ENCODE measurements around the gene PSTPIP2. TPM values are rescaled to one million over a fixed set of nuclear protein-coding genes. Genes with fewer than 3 reads are reported as not detected.
A peak's percentile ranks its signal among the peaks of the same experiment; 100 is the strongest.
"Not testable (repeated sequence)": the region's sequence is repeated elsewhere in the genome, so short reads cannot be mapped to it uniquely, and the experiment has no call there.

PSTPIP2 gene
- total RNA-seq, 1 experiment from 2014 or later: 5.6 TPM

GRCh38 chr18:46051731-46052461 is 20.2 kb downstream of the PSTPIP2 start:
- no peak for DNase-seq
- H3K4me3 ChIP-seq: no peak overlapping the region
- H3K27me3 ChIP-seq: no peaks in the 10 kb centered on the region
- H3K36me3 ChIP-seq: no peaks in the 10 kb centered on the region
- no peaks in the 10 kb centered on the region; the same call in 1 of the 2 replicates for H3K9me3 ChIP-seq

- no peak overlapping the region for H3K4me3 ChIP-seq
- no peak for DNase-seq
- H3K9me3 ChIP-seq: no peaks in the 10 kb centered on the region; the same call in 1 of the 2 replicates
- no peaks in the 10 kb centered on the region for H3K27me3 ChIP-seq
- H3K36me3 ChIP-seq: no peaks in the 10 kb centered on the region
Observed at GRCh38 chr18:46050268-46050667, 21.8 kb downstream of the PSTPIP2 start.

GRCh38 chr18:46048641-46049040 is 23.4 kb downstream of the PSTPIP2 start:
- no peaks in the 10 kb centered on the region for H3K36me3 ChIP-seq
- no peaks in the 10 kb centered on the region for H3K27me3 ChIP-seq
- no peak overlapping the region for H3K4me3 ChIP-seq
- no peak for DNase-seq
- no peaks in the 10 kb centered on the region for H3K9me3 ChIP-seq

- DNase-seq, H3K4me3 ChIP-seq, H3K27me3 ChIP-seq, H3K9me3 ChIP-seq, H3K36me3 ChIP-seq: not testable (repeated sequence)
Observed at GRCh38 chr18:46047369-46047768, 24.7 kb downstream of the PSTPIP2 start.

- Histone ChIP-seq H3K27me3 (no peaks in the 10 kb centered on the region), H3K36me3 (no peaks in the 10 kb centered on the region), H3K9me3 (no peaks in the 10 kb centered on the region), H3K4me3 (no peak overlapping the region)
- DNase-seq: no peak
Observed at GRCh38 chr18:46046688-46047087, 25.4 kb downstream of the PSTPIP2 start.

GRCh38 chr18:46046126-46046525 is 25.9 kb downstream of the PSTPIP2 start:
- no peak for DNase-seq
- no peaks in the 10 kb centered on the region for H3K9me3 ChIP-seq
- no peak overlapping the region for H3K4me3 ChIP-seq
- H3K27me3 ChIP-seq: no peaks in the 10 kb centered on the region
- H3K36me3 ChIP-seq: no peaks in the 10 kb centered on the region

- no peak overlapping the region for H3K4me3 ChIP-seq
- H3K36me3 ChIP-seq: no peaks in the 10 kb centered on the region
- DNase-seq: peak; percentile 39
- H3K9me3 ChIP-seq: no peaks in the 10 kb centered on the region
- H3K27me3 ChIP-seq: no peaks in the 10 kb centered on the region
Observed at GRCh38 chr18:46042571-46043123, 29.4 kb downstream of the PSTPIP2 start.

- Histone ChIP-seq H3K9me3 (no peaks in the 10 kb centered on the region), H3K27me3 (no peaks in the 10 kb centered on the region), H3K36me3 (no peaks in the 10 kb centered on the region), H3K4me3 (no peak overlapping the region)
- DNase-seq: no peak
Observed at GRCh38 chr18:46040747-46041104, 31.3 kb downstream of the PSTPIP2 start.

GRCh38 chr18:46040033-46040746 is 31.9 kb downstream of the PSTPIP2 start:
- Histone ChIP-seq H3K9me3 (no peaks in the 10 kb centered on the region), H3K36me3 (no peaks in the 10 kb centered on the region), H3K4me3 (no peak overlapping the region), H3K27me3 (no peaks in the 10 kb centered on the region)
- no peak for DNase-seq

GRCh38 chr18:46037512-46038305 is 34.4 kb downstream of the PSTPIP2 start:
- Histone ChIP-seq H3K27me3 (no peaks in the 10 kb centered on the region), H3K36me3 (no peaks in the 10 kb centered on the region), H3K4me3 (no peak overlapping the region), H3K9me3 (no peaks in the 10 kb centered on the region)
- no peak for DNase-seq

GRCh38 chr18:46035696-46036680 is 36.1 kb downstream of the PSTPIP2 start:
- peak; percentile 68 for DNase-seq
- no peaks in the 10 kb centered on the region for H3K27me3 ChIP-seq
- no peaks in the 10 kb centered on the region for H3K36me3 ChIP-seq
- H3K4me3 ChIP-seq: no peak overlapping the region
- H3K9me3 ChIP-seq: no peaks in the 10 kb centered on the region

- DNase-seq: no peak
- Histone ChIP-seq H3K27me3 (no peaks in the 10 kb centered on the region), H3K4me3 (no peak overlapping the region), H3K36me3 (no peaks in the 10 kb centered on the region), H3K9me3 (no peaks in the 10 kb centered on the region)
Observed at GRCh38 chr18:46034230-46034629, 37.8 kb downstream of the PSTPIP2 start.

- no peak for DNase-seq
Observed at GRCh38 chr18:46031741-46032140, 40.3 kb downstream of the PSTPIP2 start.

GRCh38 chr18:46028536-46028891 is 43.5 kb downstream of the PSTPIP2 start:
- no peaks in the 10 kb centered on the region for H3K27me3 ChIP-seq
- no peaks in the 10 kb centered on the region for H3K36me3 ChIP-seq
- DNase-seq: no peak
- peak overlapping the region; percentile 23 for H3K4me3 ChIP-seq
- H3K9me3 ChIP-seq: no peaks in the 10 kb centered on the region

More at GRCh38 chr18:46031741-46032140, 40.3 kb downstream of the PSTPIP2 start:
- H3K36me3 ChIP-seq: no peaks in the 10 kb centered on the region
- no peaks in the 10 kb centered on the region for H3K27me3 ChIP-seq
- no peak overlapping the region for H3K4me3 ChIP-seq
- H3K9me3 ChIP-seq: no peaks in the 10 kb centered on the region

- H3K36me3 ChIP-seq: no peaks in the 10 kb centered on the region
- no peak overlapping the region for H3K4me3 ChIP-seq
- H3K9me3 ChIP-seq: no peaks in the 10 kb centered on the region
- no peaks in the 10 kb centered on the region for H3K27me3 ChIP-seq
- DNase-seq: no peak
Observed at GRCh38 chr18:46019936-46020335, 52.1 kb downstream of the PSTPIP2 start.
